Memory B cell (primary cell): ENCODE results near the gene MICB.
A peak's percentile ranks its signal among the peaks of the same experiment; 100 is the strongest.
"Not testable (repeated sequence)": the region's sequence is repeated elsewhere in the genome, so short reads cannot be mapped to it uniquely, and the experiment has no call there.

Experiments
- ATAC-seq: fragments of 150-1000 bp; cut with Tn5 transposase; 2 replicates; pipeline ENCODE4 v1.10.0; 2021; ENCODE audit warnings: low read depth, mild to moderate bottlenecking, moderate library complexity
- DNase-seq, 2 donors: peaks; one replicate each; pipeline ENCODE4 v3.0.0; 2022; ENCODE audit warnings: low spot score in 2 of 2
- H3K27ac Mint-ChIP-seq: one replicate; pipeline ENCODE4 v1.8.0; 2022; ENCODE audit warnings: mild to moderate bottlenecking, moderate library complexity, mixed read lengths
- H3K27me3 Mint-ChIP-seq: one replicate; pipeline ENCODE4 v1.8.0; 2022; ENCODE audit warnings: mixed read lengths
- H3K36me3 Mint-ChIP-seq: one replicate; pipeline ENCODE4 v1.8.0; 2022; ENCODE audit warnings: mild to moderate bottlenecking, mixed read lengths
- H3K4me1 Mint-ChIP-seq: one replicate; pipeline ENCODE4 v1.8.0; 2022; ENCODE audit warnings: mixed read lengths
- H3K4me3 Mint-ChIP-seq: one replicate; pipeline ENCODE4 v1.8.0; 2022; ENCODE audit warnings: mild to moderate bottlenecking, moderate library complexity, mixed read lengths
- H3K9me3 Mint-ChIP-seq: one replicate; pipeline ENCODE4 v1.8.0; 2022; ENCODE audit warnings: mixed read lengths

Gene MICB

GRCh38 chr6:31497531-31498476 lies at the start of gene MICB:
Gene MICB (plus strand): TSS chr6:31498145. CDS start chr6:31498194, 49 bp downstream.
- H3K4me1 Mint-ChIP-seq, result peaks cover 47% of the 10 kb centered on the region
- no peaks in the 10 kb centered on the region for H3K27me3 Mint-ChIP-seq
- ATAC-seq (peak; percentile 62), DNase-seq (peak; percentile 63)
- no peaks in the 10 kb centered on the region for H3K9me3 Mint-ChIP-seq
- no peaks in the 10 kb centered on the region for H3K36me3 Mint-ChIP-seq
- H3K4me3 Mint-ChIP-seq, result peak within 1 kb of the TSS; percentile 87
- H3K27ac Mint-ChIP-seq, result peak within 1 kb of the TSS; percentile 84

- H3K4me3 Mint-ChIP-seq, result no peak overlapping the region
- DNase-seq (no peak), ATAC-seq (peak; percentile 64)
- H3K4me1 Mint-ChIP-seq, result no peaks in the 10 kb centered on the region
- peaks cover 13% of the 10 kb centered on the region for H3K9me3 Mint-ChIP-seq
- H3K36me3 Mint-ChIP-seq, result peaks cover 6% of the 10 kb centered on the region
- H3K27ac Mint-ChIP-seq, result no peak overlapping the region
- H3K27me3 Mint-ChIP-seq, result peaks cover 2% of the 10 kb centered on the region
These were observed 47.2 kb upstream of the MICB start for GRCh38 chr6:31450751-31451150.

GRCh38 chr6:31452859-31453258 lies 45.1 kb upstream of the MICB start:
- peaks cover 6% of the 10 kb centered on the region for H3K36me3 Mint-ChIP-seq

GRCh38 chr6:31453259-31453658 lies 44.7 kb upstream of the MICB start:
- H3K9me3 Mint-ChIP-seq, result peaks cover 13% of the 10 kb centered on the region
- H3K4me1 Mint-ChIP-seq, result no peaks in the 10 kb centered on the region
- no peak overlapping the region for H3K27ac Mint-ChIP-seq
- H3K4me3 Mint-ChIP-seq, result no peak overlapping the region
- H3K36me3 Mint-ChIP-seq, result peaks cover 6% of the 10 kb centered on the region
- DNase-seq, result no peak
- H3K27me3 Mint-ChIP-seq, result peaks cover 2% of the 10 kb centered on the region
- ATAC-seq, result no peak

More at GRCh38 chr6:31452859-31453258, 45.1 kb upstream of the MICB start:
- Mint-ChIP-seq H3K9me3 (peaks cover 13% of the 10 kb centered on the region), H3K4me1 (no peaks in the 10 kb centered on the region), H3K27me3 (peaks cover 2% of the 10 kb centered on the region), H3K27ac (no peak overlapping the region), H3K4me3 (no peak overlapping the region)
- DNase-seq, result no peak
- no peak for ATAC-seq

GRCh38 chr6:31459864-31460263 lies 38.1 kb upstream of the MICB start:
- not testable (repeated sequence) for H3K27me3 Mint-ChIP-seq, H3K27ac Mint-ChIP-seq, DNase-seq, ATAC-seq, H3K4me3 Mint-ChIP-seq, H3K9me3 Mint-ChIP-seq
- Mint-ChIP-seq H3K36me3 (peaks cover 17% of the 10 kb centered on the region), H3K4me1 (peaks cover 21% of the 10 kb centered on the region)

- ATAC-seq, result no peak
- no peak overlapping the region for H3K27ac Mint-ChIP-seq
- no peak for DNase-seq
- peaks cover 24% of the 10 kb centered on the region for H3K36me3 Mint-ChIP-seq
- H3K27me3 Mint-ChIP-seq, result peaks cover 2% of the 10 kb centered on the region
- H3K9me3 Mint-ChIP-seq, result no peaks in the 10 kb centered on the region
- H3K4me1 Mint-ChIP-seq, result peaks cover 27% of the 10 kb centered on the region
- H3K4me3 Mint-ChIP-seq, result no peak overlapping the region
These were observed 37.5 kb upstream of the MICB start for GRCh38 chr6:31460361-31461025.

GRCh38 chr6:31462026-31462963 lies 35.6 kb upstream of the MICB start:
- Mint-ChIP-seq H3K27me3 (peaks cover 2% of the 10 kb centered on the region), H3K36me3 (peaks cover 29% of the 10 kb centered on the region), H3K4me1 (peaks cover 42% of the 10 kb centered on the region), H3K27ac (peak overlapping the region; percentile 100), H3K9me3 (no peaks in the 10 kb centered on the region), H3K4me3 (peak overlapping the region; percentile 100)
- DNase-seq, result no peak
- ATAC-seq, result no peak

GRCh38 chr6:31462964-31463870 lies 34.7 kb upstream of the MICB start:
- peak overlapping the region; percentile 100 for H3K4me3 Mint-ChIP-seq

GRCh38 chr6:31464252-31465184 lies 33.4 kb upstream of the MICB start:
- H3K27ac Mint-ChIP-seq, result peak overlapping the region; percentile 100
- DNase-seq (no peak), ATAC-seq (no peak)
- H3K9me3 Mint-ChIP-seq, result no peaks in the 10 kb centered on the region
- peaks cover 36% of the 10 kb centered on the region for H3K36me3 Mint-ChIP-seq
- H3K4me3 Mint-ChIP-seq, result peak overlapping the region; percentile 100
- H3K27me3 Mint-ChIP-seq, result no peaks in the 10 kb centered on the region
- peaks cover 60% of the 10 kb centered on the region for H3K4me1 Mint-ChIP-seq

More at GRCh38 chr6:31462964-31463870, 34.7 kb upstream of the MICB start:
- peaks cover 33% of the 10 kb centered on the region for H3K36me3 Mint-ChIP-seq
- ATAC-seq (peak; percentile 89), DNase-seq (peak; percentile 94)
- H3K27ac Mint-ChIP-seq, result peak overlapping the region; percentile 100
- H3K4me1 Mint-ChIP-seq, result peaks cover 49% of the 10 kb centered on the region
- H3K9me3 Mint-ChIP-seq, result no peaks in the 10 kb centered on the region
- peaks cover 2% of the 10 kb centered on the region for H3K27me3 Mint-ChIP-seq

GRCh38 chr6:31465185-31465536 lies 32.8 kb upstream of the MICB start:
- H3K36me3 Mint-ChIP-seq, result peaks cover 41% of the 10 kb centered on the region
- DNase-seq (no peak), ATAC-seq (no peak)
- no peaks in the 10 kb centered on the region for H3K9me3 Mint-ChIP-seq
- H3K4me1 Mint-ChIP-seq, result peaks cover 66% of the 10 kb centered on the region
- H3K27me3 Mint-ChIP-seq, result no peaks in the 10 kb centered on the region
- peak overlapping the region; percentile 100 for H3K4me3 Mint-ChIP-seq
- H3K27ac Mint-ChIP-seq, result peak overlapping the region; percentile 100

- H3K4me3 Mint-ChIP-seq, result peak overlapping the region; percentile 100
- peaks cover 42% of the 10 kb centered on the region for H3K36me3 Mint-ChIP-seq
- DNase-seq (no peak), ATAC-seq (peak; percentile 16)
- H3K27ac Mint-ChIP-seq, result peak overlapping the region; percentile 36
- H3K9me3 Mint-ChIP-seq, result no peaks in the 10 kb centered on the region
- no peaks in the 10 kb centered on the region for H3K27me3 Mint-ChIP-seq
- peaks cover 70% of the 10 kb centered on the region for H3K4me1 Mint-ChIP-seq
These were observed 32.2 kb upstream of the MICB start for GRCh38 chr6:31465718-31466117.

- Mint-ChIP-seq H3K4me3 (peak overlapping the region; percentile 100), H3K4me1 (peaks cover 78% of the 10 kb centered on the region), H3K27ac (peak overlapping the region; percentile 36), H3K36me3 (peaks cover 44% of the 10 kb centered on the region), H3K27me3 (no peaks in the 10 kb centered on the region), H3K9me3 (no peaks in the 10 kb centered on the region)
- DNase-seq (no peak), ATAC-seq (no peak)
These were observed 31.5 kb upstream of the MICB start for GRCh38 chr6:31466466-31466865.
